Measurements from ENCODE around the gene MS4A2. TPM values are rescaled to one million over a fixed set of nuclear protein-coding genes. Genes with fewer than 3 reads are reported as not detected.
A peak's percentile ranks its signal among the peaks of the same experiment; 100 is the strongest.

The MS4A2 gene
- total RNA-seq, 2 experiments from 2014 or later = not detected

DNA sequence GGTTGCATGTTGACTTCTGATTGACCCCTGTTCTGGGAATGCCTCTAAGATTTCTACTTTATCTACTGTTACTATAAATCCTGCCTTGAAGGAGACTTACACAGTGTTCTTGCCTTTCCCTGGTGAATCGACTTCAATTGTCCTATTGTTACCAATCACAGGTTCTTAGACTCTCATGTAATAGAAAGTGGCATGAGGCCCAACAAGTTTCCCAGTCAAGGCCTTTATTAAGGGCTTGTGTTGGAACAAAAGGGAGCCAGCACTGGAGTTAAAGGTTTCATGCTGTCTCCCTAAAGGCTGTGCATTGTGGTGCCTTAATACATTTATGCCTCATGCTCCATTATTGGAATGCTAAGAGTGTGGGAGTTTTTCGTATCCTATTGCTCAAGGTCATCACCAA is 23.3 kb downstream of the MS4A2 start:
- Histone ChIP-seq H3K36me3 (ENCODE audit: insufficient read depth, low read length) (no peaks in the 10 kb centered on the region), H3K27ac (ENCODE audit: low read depth, low read length, poor library complexity, severe bottlenecking) (no peak overlapping the region), H3K79me2 (ENCODE audit: insufficient read depth, low read depth, low read length) (no peaks in the 10 kb centered on the region), H3K9me2 (ENCODE audit: insufficient read depth, low read length) (no peaks in the 10 kb centered on the region), H3K4me3 (ENCODE audit: low read depth, low read length, poor library complexity, severe bottlenecking) (no peak overlapping the region), H3K9me3 (ENCODE audit: low read length) (no peaks in the 10 kb centered on the region), H3K4me1 (ENCODE audit: insufficient read depth, low read length, poor library complexity, severe bottlenecking) (no peaks in the 10 kb centered on the region), H2AFZ (ENCODE audit: low read length) (no peak overlapping the region), H4K20me1 (ENCODE audit: insufficient read depth, low read length) (no peaks in the 10 kb centered on the region), H3K4me2 (ENCODE audit: low read length) (no peak overlapping the region)
- intact Hi-C loops (cut with micrococcal nuclease; ENCODE audit: unreplicated experiment) = no loop called here
- ChIA-PET POLR2A (no interaction called here), CTCF (ENCODE audit: unreplicated experiment) (no interaction called here)
- TF ChIP-seq EZH2phosphoT487 (IDR thresholded peaks at IDR 0.05; ENCODE audit: borderline replicate concordance, low read depth, low read length) = no peak
- TF ChIP-seq, protein P1, sequence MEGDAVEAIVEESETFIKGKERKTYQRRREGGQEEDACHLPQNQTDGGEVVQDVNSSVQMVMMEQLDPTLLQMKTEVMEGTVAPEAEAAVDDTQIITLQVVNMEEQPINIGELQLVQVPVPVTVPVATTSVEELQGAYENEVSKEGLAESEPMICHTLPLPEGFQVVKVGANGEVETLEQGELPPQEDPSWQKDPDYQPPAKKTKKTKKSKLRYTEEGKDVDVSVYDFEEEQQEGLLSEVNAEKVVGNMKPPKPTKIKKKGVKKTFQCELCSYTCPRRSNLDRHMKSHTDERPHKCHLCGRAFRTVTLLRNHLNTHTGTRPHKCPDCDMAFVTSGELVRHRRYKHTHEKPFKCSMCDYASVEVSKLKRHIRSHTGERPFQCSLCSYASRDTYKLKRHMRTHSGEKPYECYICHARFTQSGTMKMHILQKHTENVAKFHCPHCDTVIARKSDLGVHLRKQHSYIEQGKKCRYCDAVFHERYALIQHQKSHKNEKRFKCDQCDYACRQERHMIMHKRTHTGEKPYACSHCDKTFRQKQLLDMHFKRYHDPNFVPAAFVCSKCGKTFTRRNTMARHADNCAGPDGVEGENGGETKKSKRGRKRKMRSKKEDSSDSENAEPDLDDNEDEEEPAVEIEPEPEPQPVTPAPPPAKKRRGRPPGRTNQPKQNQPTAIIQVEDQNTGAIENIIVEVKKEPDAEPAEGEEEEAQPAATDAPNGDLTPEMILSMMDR (conservative IDR thresholded peaks at IDR 0.05; ENCODE audit: low read length) = no peak
- no peak for DNase-seq (ENCODE audit: low spot score)
- no TSS peak for BruUV-seq (replicated peaks)

DNA sequence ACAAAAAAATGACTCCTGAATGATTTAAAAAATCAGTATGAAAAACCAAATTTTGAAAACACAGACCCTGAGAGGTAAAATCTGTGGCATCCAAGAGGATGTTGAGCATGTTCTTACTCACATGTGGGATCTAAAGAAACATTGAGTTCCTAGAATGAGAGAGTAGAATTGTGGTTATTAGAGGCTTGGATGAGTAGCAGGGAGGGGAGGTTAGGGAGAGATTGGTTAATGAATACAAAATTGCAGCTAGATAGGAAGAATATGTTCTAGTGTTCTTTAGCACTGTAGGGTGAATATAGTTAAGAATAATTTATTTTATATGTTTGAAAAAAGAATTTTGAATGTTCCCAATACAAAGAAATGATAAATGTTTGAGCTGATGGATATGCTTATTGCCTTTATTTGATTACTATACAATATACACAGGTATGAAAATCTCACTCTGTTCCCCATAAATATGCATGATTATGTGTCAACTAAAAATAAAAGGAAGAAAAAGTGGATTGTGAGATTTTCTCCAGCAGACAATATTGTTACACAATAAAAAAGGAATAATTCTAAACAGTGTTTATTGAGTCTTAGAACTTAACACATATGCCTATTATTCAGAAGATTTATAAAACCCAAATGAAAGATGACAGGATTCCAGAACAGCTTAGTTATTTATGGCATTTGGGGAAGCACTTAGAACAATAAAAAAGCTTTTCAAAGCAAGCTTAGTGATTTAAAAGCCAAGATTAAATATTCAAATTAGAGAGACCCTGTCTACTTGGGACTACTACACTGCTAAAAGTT is 28.7 kb downstream of the MS4A2 start:
- no TSS peak for BruUV-seq (replicated peaks)
- Histone ChIP-seq H4K20me1 (ENCODE audit: insufficient read depth, low read length) (no peaks in the 10 kb centered on the region), H3K27ac (ENCODE audit: low read depth, low read length, poor library complexity, severe bottlenecking) (no peak overlapping the region), H3K4me2 (ENCODE audit: low read length) (no peak overlapping the region), H3K79me2 (ENCODE audit: insufficient read depth, low read depth, low read length) (no peaks in the 10 kb centered on the region), H3K9me3 (ENCODE audit: low read length) (no peaks in the 10 kb centered on the region), H3K4me1 (ENCODE audit: insufficient read depth, low read length, poor library complexity, severe bottlenecking) (peaks cover 8% of the 10 kb centered on the region), H3K9me2 (ENCODE audit: insufficient read depth, low read length) (no peaks in the 10 kb centered on the region), H2AFZ (ENCODE audit: low read length) (no peak overlapping the region), H3K36me3 (ENCODE audit: insufficient read depth, low read length) (no peaks in the 10 kb centered on the region), H3K4me3 (ENCODE audit: low read depth, low read length, poor library complexity, severe bottlenecking) (no peak overlapping the region)
- ChIA-PET CTCF (ENCODE audit: unreplicated experiment) (no interaction called here), POLR2A (interaction anchor here (0.9 kb wide), 1 partner anchor 9 kb away, joined by 4 read pairs; no protein-coding TSS in a partner anchor)
- no peak for DNase-seq (ENCODE audit: low spot score)
- intact Hi-C loops (cut with micrococcal nuclease; ENCODE audit: unreplicated experiment) = no loop called here
- TF ChIP-seq EZH2phosphoT487 (IDR thresholded peaks at IDR 0.05; ENCODE audit: borderline replicate concordance, low read depth, low read length) = no peak
- TF ChIP-seq, protein P1 (conservative IDR thresholded peaks at IDR 0.05; ENCODE audit: low read length) = no peak

DNA sequence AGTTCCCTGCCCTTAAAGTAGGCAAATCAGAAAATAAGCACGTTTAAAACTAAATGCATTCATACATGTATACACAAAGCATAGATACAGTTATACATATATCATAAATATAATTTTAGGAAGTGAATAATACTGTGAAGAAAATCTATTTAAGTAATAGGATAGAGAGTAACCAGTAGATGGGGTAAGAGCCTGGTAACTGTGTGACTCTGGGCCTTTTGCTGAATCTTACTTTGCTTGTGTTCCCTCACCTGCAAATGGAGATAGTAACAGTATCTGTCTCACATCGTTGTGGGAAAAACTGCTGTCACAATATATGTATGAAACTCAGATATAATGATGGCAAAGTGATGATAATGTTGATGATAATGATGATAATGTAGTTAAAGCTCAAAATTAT is 29.9 kb downstream of the MS4A2 start:
- ChIA-PET CTCF (ENCODE audit: unreplicated experiment) (no interaction called here), POLR2A (no interaction called here)
- Histone ChIP-seq H3K9me2 (ENCODE audit: insufficient read depth, low read length) (no peaks in the 10 kb centered on the region), H3K4me2 (ENCODE audit: low read length) (no peak overlapping the region), H2AFZ (ENCODE audit: low read length) (no peak overlapping the region; the same call in 1 of the 2 replicates), H3K79me2 (ENCODE audit: insufficient read depth, low read depth, low read length) (no peaks in the 10 kb centered on the region), H3K27ac (ENCODE audit: low read depth, low read length, poor library complexity, severe bottlenecking) (no peak overlapping the region), H3K9me3 (ENCODE audit: low read length) (no peaks in the 10 kb centered on the region), H4K20me1 (ENCODE audit: insufficient read depth, low read length) (no peaks in the 10 kb centered on the region), H3K4me3 (ENCODE audit: low read depth, low read length, poor library complexity, severe bottlenecking) (no peak overlapping the region), H3K36me3 (ENCODE audit: insufficient read depth, low read length) (no peaks in the 10 kb centered on the region), H3K4me1 (ENCODE audit: insufficient read depth, low read length, poor library complexity, severe bottlenecking) (peaks cover 8% of the 10 kb centered on the region)
- intact Hi-C loops (cut with micrococcal nuclease; ENCODE audit: unreplicated experiment) = no loop called here
- no peak for TF ChIP-seq EZH2phosphoT487 (IDR thresholded peaks at IDR 0.05; ENCODE audit: borderline replicate concordance, low read depth, low read length)
- TF ChIP-seq, protein P1 (conservative IDR thresholded peaks at IDR 0.05; ENCODE audit: low read length) = peak; percentile 53
- peak; percentile 14 for DNase-seq (ENCODE audit: low spot score)
- BruUV-seq (replicated peaks) = no TSS peak

Measured in OCI-LY7 (cell line).